Sigmoid colon (tissue), 4 donors: ENCODE results near the gene RYR3.

Experiments used
- POLR2AphosphoS5 ChIP-seq, 4 donors: sonication (generic); formaldehyde crosslinking; IDR thresholded peaks; one replicate each; pipeline ENCODE4 v1.6.1; 2017; ENCODE audit warnings: antibody characterized with exemption in 4 of 4
- TF ChIP-seq, protein P1 (sequence below), 4 experiments: fragments of 450-650 bp in 3 of 4; fragments of 200-600 bp in 1 of 4; IDR thresholded peaks; one replicate each; pipeline ENCODE4 v1.5.1; 2016 to 2019; ENCODE audit warnings: antibody characterized with exemption in 4 of 4, mild to moderate bottlenecking in 3 of 4, moderate library complexity in 2 of 4

DNA sequence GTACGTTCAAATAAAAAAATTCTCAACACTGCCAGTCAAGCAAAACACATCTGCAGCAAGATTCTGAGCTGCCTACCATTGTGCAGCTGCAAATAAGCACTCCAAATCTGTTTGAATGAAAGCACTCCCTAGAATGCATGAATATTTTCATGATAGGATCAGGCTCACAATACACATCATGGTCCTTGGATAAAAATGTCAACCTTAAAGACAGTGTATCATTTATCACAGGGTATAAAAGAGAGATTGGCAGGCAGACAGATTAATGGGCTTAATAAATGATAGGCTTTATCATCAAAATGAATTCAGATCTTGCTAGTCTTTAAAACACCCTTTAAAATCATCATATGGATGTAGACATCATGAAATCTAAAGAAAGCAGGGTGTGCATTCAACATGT, 9.2 kb downstream of the RYR3 start:
- TF ChIP-seq POLR2AphosphoS5 (IDR thresholded peaks at IDR 0.05): no peak
- TF ChIP-seq, protein P1, sequence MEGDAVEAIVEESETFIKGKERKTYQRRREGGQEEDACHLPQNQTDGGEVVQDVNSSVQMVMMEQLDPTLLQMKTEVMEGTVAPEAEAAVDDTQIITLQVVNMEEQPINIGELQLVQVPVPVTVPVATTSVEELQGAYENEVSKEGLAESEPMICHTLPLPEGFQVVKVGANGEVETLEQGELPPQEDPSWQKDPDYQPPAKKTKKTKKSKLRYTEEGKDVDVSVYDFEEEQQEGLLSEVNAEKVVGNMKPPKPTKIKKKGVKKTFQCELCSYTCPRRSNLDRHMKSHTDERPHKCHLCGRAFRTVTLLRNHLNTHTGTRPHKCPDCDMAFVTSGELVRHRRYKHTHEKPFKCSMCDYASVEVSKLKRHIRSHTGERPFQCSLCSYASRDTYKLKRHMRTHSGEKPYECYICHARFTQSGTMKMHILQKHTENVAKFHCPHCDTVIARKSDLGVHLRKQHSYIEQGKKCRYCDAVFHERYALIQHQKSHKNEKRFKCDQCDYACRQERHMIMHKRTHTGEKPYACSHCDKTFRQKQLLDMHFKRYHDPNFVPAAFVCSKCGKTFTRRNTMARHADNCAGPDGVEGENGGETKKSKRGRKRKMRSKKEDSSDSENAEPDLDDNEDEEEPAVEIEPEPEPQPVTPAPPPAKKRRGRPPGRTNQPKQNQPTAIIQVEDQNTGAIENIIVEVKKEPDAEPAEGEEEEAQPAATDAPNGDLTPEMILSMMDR (IDR thresholded peaks at IDR 0.05): no peak
